Measurements from ENCODE around the gene CHMP1A.

Gene CHMP1A

DNA sequence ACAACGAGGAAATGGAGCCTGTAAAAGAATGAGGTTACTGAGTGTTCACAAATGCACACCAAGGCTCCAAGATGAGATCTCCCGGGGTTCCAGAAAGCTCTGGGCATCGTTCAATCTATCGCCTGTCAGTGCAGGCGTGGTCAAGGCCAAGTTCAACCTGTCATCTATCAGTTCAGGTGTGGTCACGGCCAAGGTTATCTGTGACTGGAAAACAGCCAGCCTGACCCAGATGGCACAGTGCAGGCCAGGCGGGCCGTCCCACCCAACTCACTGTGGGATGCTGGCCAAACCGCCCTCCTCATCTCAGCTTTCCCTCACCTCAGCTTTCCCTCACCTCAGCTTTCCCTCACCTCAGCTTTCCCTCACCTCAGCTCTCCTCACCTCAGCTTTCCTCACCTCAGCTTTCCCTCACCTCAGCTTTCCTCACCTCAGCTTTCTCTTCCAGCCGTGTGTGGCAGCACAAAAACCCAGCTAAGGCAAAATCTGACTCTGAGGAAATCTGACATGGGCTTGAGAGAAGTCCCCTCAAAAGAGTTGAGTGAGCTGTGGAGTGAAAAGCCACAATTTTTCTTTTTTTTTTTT lies 2.4 kb downstream of the CHMP1A start:
- Histone ChIP-seq H3K27me3 (ENCODE audit: insufficient read depth, low read depth) (no peaks in the 10 kb centered on the region), H3K27ac (no peak overlapping the region), H3K4me1 (ENCODE audit: low read depth, poor library complexity, severe bottlenecking) (peaks cover 18% of the 10 kb centered on the region), H2AFZ (ENCODE audit: low read depth) (no peak overlapping the region), H3K4me2 (no peak overlapping the region), H3K9ac (no peak overlapping the region), H4K20me1 (ENCODE audit: insufficient read depth) (no peaks in the 10 kb centered on the region), H3K79me2 (ENCODE audit: insufficient read depth, low read depth) (peaks cover 44% of the 10 kb centered on the region), H3K36me3 (ENCODE audit: insufficient read depth) (no peaks in the 10 kb centered on the region), H3K4me3 (IDR thresholded peaks at IDR 0.05; ENCODE audit: insufficient read depth, low read depth, low read length) (no peak overlapping the region)
- TF ChIP-seq, protein P1, sequence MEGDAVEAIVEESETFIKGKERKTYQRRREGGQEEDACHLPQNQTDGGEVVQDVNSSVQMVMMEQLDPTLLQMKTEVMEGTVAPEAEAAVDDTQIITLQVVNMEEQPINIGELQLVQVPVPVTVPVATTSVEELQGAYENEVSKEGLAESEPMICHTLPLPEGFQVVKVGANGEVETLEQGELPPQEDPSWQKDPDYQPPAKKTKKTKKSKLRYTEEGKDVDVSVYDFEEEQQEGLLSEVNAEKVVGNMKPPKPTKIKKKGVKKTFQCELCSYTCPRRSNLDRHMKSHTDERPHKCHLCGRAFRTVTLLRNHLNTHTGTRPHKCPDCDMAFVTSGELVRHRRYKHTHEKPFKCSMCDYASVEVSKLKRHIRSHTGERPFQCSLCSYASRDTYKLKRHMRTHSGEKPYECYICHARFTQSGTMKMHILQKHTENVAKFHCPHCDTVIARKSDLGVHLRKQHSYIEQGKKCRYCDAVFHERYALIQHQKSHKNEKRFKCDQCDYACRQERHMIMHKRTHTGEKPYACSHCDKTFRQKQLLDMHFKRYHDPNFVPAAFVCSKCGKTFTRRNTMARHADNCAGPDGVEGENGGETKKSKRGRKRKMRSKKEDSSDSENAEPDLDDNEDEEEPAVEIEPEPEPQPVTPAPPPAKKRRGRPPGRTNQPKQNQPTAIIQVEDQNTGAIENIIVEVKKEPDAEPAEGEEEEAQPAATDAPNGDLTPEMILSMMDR (conservative IDR thresholded peaks at IDR 0.05; ENCODE audit: low read depth, low read length): no peak

DNA sequence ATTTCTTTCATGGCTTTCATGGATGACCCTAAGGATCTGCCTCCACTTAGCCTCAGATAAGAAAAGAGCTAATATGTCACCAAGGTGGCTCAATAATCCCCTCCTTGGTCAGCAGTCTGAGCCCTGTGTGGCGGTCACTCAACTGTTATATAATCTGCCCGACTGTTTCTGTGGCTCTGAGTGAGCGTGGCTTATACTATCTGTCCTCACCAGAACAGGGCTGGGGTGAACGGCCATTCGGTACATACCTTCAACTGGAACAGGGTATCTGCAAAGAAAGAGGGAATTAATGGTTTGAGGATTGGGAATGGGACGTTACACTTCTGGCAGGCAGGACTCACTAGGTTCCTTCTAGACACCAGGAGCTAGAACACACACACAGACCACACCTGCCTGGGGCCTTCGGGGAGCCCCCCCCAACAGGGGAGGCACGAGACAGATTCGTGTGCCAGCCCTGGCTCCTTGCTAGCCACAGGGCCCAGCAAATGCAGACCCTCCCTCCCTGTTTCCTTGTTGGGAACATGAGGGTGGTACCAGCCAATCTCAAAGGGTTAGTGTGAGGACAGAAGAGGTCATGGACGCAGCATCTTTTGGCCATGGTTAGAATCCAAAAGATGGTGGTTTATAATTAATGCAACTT lies 3.7 kb downstream of the CHMP1A start:
- no peak overlapping the region for H3K9ac ChIP-seq
- no peak overlapping the region for H3K27ac ChIP-seq
- no peaks in the 10 kb centered on the region for H3K36me3 ChIP-seq (ENCODE audit: insufficient read depth)
- H3K4me2 ChIP-seq: no peak overlapping the region
- TF ChIP-seq, protein P1 (conservative IDR thresholded peaks at IDR 0.05; ENCODE audit: low read depth, low read length): no peak
- peaks cover 39% of the 10 kb centered on the region for H3K79me2 ChIP-seq (ENCODE audit: insufficient read depth, low read depth)
- H3K27me3 ChIP-seq (ENCODE audit: insufficient read depth, low read depth): no peaks in the 10 kb centered on the region
- H3K4me3 ChIP-seq (IDR thresholded peaks at IDR 0.05; ENCODE audit: insufficient read depth, low read depth, low read length): no peak overlapping the region
- H3K4me1 ChIP-seq (ENCODE audit: low read depth, poor library complexity, severe bottlenecking): peaks cover 12% of the 10 kb centered on the region
- H2AFZ ChIP-seq (ENCODE audit: low read depth): no peak overlapping the region
- H4K20me1 ChIP-seq (ENCODE audit: insufficient read depth): no peaks in the 10 kb centered on the region

DNA sequence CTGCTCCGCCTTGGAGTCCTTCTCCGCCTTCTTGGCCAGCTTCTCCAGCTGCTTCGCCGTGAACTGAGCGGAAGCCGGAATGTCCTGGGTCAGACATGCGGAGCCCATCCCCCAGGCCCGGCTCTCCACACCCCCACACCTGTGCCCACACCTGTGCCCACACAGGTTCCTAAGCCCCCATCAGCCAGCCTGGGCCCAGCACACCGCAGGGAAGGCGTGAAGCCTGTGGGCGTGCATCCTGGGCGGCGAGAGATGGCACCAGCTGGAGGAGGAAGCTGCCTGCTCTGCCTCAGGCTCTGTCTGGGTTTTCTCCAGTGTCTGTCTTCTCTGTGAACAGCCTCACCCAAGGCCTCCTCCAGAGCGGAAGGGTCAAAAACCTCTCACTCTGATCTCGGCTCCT lies 5.9 kb downstream of the CHMP1A start:
- Histone ChIP-seq H4K20me1 (ENCODE audit: insufficient read depth) (no peaks in the 10 kb centered on the region), H2AFZ (ENCODE audit: low read depth) (no peak overlapping the region), H3K4me2 (no peak overlapping the region), H3K9ac (no peak overlapping the region), H3K79me2 (ENCODE audit: insufficient read depth, low read depth) (peaks cover 25% of the 10 kb centered on the region), H3K27me3 (ENCODE audit: insufficient read depth, low read depth) (no peaks in the 10 kb centered on the region), H3K4me3 (IDR thresholded peaks at IDR 0.05; ENCODE audit: insufficient read depth, low read depth, low read length) (no peak overlapping the region), H3K36me3 (ENCODE audit: insufficient read depth) (no peaks in the 10 kb centered on the region), H3K27ac (no peak overlapping the region), H3K4me1 (ENCODE audit: low read depth, poor library complexity, severe bottlenecking) (peaks cover 6% of the 10 kb centered on the region)
- TF ChIP-seq, protein P1 (conservative IDR thresholded peaks at IDR 0.05; ENCODE audit: low read depth, low read length): no peak

DNA sequence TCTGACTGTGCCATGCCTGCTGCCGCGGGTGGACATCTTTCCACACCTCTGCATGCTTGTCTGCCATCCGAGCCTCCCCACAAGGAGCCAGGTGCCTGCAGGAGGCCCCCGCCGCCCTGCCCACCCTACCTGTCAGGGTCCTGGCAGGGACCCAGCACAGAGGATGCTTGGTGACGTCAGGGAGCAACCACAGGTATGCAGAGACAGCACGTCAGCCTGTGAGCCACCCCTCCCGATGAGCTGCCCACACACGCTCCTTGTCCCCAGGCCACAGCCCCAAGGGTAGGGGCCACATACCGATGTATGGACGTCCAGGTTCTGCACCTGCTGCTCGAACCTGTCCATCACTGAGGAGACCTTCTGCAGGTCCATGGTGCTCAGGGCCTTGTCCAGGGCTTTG lies 10.6 kb downstream of the CHMP1A start:
- Histone ChIP-seq H3K27me3 (ENCODE audit: insufficient read depth, low read depth) (no peaks in the 10 kb centered on the region), H3K4me2 (no peak overlapping the region), H3K27ac (no peak overlapping the region), H2AFZ (ENCODE audit: low read depth) (no peak overlapping the region), H3K79me2 (ENCODE audit: insufficient read depth, low read depth) (no peaks in the 10 kb centered on the region), H3K36me3 (ENCODE audit: insufficient read depth) (no peaks in the 10 kb centered on the region), H3K9ac (no peak overlapping the region), H3K4me1 (ENCODE audit: low read depth, poor library complexity, severe bottlenecking) (peaks cover 8% of the 10 kb centered on the region), H4K20me1 (ENCODE audit: insufficient read depth) (no peaks in the 10 kb centered on the region), H3K4me3 (IDR thresholded peaks at IDR 0.05; ENCODE audit: insufficient read depth, low read depth, low read length) (no peak overlapping the region)
- TF ChIP-seq, protein P1 (conservative IDR thresholded peaks at IDR 0.05; ENCODE audit: low read depth, low read length): no peak
